Prostate gland (tissue), 2 donors: Measurements from ENCODE around the gene EREG.

ENCODE experiments used
- CTCF ChIP-seq, 4 experiments: fragments of 200-600 bp in 2 of 4; fragments of 450-650 bp in 2 of 4; sonication (generic) in 2 of 4; IDR thresholded peaks; 1 replicate in 3 of 4; 2 replicates in 1 of 4; pipeline ENCODE4 v1.5.1; 2016 to 2019; ENCODE audit warnings: antibody characterized with exemption in 4 of 4, mild to moderate bottlenecking in 2 of 4, moderate library complexity in 2 of 4
- POLR2A ChIP-seq: fragments of 450-650 bp; IDR thresholded peaks from one replicate; pipeline ENCODE4 v1.6.1; 2016; ENCODE audit warnings: antibody characterized with exemption, mild to moderate bottlenecking
- POLR2AphosphoS5 ChIP-seq: sonication (generic); formaldehyde crosslinking; IDR thresholded peaks from one replicate; pipeline ENCODE4 v1.6.1; 2017; ENCODE audit warnings: antibody characterized with exemption

- no peak for TF ChIP-seq CTCF (IDR thresholded peaks at IDR 0.05)
- TF ChIP-seq POLR2AphosphoS5: no peak
- no peak for TF ChIP-seq POLR2A
Measured at GRCh38 chr4:74328501-74328900, 36.4 kb upstream of the EREG start.
